SU-DHL-6 (cell line): ENCODE data around the gene NXPH3.

Source experiments
- CTCF ChIP-seq: fragments of 200-600 bp; sonication (generic); IDR thresholded peaks from one replicate; pipeline ENCODE4 v1.5.1; 2017; ENCODE audit warnings: antibody characterized with exemption, mild to moderate bottlenecking, low read length, moderate library complexity; ENCODE audit not compliant: insufficient read depth, poor library complexity, severe bottlenecking
- EZH2phosphoT487 ChIP-seq: fragments of 200-600 bp; sonication (generic), shearing (Covaris generic); conservative IDR thresholded peaks from 2 replicates; pipeline ENCODE4 v1.6.1; 2018; ENCODE audit warnings: mild to moderate bottlenecking, antibody characterized with exemption, low read length, moderate library complexity, mixed read lengths

GRCh38 chr17:49581648-49581998 lies 6.0 kb downstream of the NXPH3 start:
- TF ChIP-seq CTCF (no peak), EZH2phosphoT487 (no peak)
